ENCODE results near the gene PAX5.

PAX5 gene

GRCh38 chr9:36985769-36986467 lies 48.1 kb downstream of the PAX5 start:
- peak; percentile 10 for DNase-seq

DNA sequence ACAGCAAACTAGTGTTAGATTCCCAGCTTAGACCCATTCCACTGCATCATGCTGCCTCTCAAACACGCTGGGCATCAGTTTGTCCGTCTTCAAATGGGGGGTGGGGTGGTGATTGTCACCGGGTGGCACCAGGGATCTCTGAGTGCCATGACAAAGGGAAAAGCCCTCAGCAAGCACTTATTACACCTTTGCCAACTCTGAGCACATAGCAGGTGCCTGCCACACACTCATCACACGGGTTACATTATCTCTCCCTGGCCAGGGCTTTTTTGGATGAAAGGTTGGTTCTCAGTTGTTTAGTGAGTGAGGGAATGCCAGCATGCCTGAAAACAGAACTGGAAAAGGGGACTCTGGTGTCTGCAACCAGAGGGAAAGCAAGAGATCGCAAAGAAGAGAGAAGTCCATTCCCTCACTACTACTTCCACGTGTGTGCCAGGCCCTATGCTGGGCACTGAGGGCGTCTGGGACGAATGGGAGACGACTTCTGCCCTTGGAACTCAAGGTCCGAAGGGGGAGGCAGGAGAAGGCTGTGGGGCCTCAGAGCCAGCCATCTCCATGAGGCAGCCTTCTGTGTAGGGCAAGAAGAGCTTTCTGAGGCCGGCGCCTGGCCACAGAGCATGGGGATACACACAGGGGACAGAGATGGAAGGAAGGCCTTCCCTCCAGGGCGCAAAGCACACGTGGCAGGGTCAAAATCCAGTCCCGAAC lies 48.9 kb downstream of the PAX5 start:
- no peak for DNase-seq

DNA sequence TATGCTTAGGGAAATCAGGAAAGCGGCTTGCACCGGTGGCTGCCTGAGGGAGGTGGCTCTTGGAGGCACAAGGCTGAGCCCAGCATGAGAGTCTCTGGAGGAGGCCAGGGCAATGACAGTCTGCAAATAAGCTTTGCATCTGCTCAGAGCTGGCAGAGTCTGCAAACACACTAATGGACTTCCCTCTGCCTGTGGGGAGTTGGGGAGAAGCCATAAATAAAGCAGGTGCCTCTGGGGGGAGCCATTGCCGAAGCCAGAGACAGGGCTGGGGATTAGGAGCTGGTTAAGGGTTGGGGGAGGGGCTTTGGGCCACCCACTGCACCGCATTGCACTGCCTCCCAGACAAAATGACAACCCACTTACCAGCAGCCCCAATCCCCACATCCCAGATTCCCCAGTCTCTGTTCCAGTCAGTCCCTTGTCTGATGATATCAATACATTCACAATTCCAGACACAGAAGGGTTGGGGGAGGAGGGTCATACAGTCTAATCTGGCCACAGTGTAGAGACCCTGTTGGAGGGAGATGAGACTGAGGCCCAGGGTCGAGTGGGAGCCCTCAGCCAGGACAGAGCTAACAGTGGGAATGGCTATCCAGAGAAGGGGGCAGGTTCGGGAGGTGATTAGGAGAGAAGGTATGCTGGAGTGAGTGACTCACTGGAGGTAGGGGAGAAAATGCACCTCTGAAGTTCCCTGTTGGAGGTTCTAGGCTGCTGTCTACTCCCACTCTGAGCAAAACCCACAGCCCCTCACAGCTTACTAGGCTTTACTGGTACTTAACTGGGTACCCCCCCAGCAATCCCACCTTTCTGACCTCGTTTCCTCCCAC lies 53.7 kb downstream of the PAX5 start:
- peak; percentile 15 for DNase-seq

DNA sequence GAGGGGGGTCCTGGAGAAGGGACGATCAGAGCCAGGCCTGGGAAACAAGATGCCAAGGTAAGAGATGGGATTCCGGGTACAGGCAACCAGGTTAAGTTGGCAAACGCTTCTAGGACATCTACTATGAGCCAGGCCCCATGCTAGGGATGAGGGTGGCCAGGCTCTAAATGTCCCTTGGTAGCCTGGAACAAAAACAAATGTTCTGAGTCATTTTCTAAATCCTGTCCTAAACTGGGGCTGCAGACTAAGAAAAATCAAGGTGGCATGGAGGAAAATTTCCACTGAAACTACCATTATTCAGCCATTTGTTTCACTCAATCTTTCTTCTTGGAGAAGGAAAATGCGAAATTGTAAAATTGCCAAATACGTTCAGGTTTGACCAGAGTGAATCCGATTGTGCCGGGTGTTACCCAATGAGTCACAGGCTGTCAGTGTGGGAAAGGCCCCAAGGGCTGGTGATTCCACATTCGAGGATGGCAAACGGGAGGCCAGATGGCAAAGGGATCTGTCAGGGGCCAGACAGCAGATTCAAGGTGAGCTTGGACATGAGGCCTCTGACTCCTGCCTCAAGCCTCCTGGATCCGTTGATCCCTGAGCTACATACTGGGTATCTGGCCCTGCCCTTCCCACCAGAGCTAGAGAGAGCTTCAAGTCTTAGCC lies 57.6 kb downstream of the PAX5 start:
- no peak for DNase-seq

DNA sequence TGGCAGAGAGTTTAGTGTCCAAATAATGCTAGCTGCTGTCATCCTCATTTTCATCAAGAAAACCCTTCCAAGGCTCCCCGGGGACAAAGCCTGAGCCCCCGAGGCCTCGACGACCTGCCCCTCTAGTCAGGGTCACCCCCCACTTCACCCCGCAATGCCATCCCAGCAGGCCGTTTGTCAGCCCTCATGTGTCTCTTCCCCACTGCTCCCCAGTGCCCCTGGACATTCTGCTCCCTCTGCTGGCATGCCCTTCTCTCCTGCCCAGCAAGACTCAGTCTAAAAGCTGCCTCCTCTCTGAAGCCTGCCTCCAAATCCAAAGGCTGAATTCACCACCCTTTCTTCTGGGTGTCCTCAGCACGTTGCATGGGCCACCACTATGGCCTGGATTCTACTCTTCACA lies 59.3 kb downstream of the PAX5 start:
- no peak for DNase-seq

GRCh38 chr9:36971935-36972488 lies 62.1 kb downstream of the PAX5 start:
- no peak for DNase-seq

DNA sequence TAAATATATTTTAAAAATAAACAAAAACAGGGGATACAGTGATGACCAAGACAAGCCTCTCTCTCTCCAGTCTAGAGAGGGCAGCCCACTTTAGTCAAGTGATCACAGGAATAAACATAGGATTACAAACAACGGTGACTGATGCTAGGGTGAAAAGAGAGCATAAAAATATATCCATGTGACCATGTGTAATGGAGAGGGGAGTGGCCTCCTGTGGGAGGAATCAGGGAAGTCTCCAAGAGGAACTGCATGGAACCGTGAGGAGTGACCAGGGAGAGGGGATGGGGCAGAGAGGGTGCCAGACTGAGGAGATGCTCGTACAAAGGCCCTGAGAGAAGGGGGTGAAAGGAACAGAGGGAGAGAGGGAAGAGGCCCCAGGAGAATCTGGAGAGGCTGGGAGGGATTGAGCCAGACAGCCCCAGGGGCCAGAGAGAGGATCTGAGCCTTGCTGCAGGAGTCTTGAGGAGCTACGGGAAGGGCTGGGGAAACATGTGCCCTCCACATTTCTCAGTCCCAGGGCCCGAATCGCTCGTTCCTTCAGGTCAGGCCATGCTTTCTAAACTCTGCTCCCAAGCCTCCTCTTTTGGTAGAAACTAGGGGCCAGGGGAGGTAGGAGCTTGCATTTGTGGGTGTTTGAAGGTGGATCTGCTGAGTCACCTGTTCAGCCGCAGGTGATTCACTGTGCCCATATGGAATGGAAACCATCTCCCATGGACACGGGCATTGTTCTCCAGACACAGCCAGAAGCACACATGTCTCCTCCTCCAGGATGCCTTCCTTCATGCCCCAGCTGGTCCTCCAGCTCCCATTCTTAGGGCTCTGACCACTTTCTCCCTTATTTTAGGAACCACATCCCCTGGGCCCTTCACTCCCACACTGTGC lies 63.8 kb downstream of the PAX5 start:
- DNase-seq, result no peak

DNA sequence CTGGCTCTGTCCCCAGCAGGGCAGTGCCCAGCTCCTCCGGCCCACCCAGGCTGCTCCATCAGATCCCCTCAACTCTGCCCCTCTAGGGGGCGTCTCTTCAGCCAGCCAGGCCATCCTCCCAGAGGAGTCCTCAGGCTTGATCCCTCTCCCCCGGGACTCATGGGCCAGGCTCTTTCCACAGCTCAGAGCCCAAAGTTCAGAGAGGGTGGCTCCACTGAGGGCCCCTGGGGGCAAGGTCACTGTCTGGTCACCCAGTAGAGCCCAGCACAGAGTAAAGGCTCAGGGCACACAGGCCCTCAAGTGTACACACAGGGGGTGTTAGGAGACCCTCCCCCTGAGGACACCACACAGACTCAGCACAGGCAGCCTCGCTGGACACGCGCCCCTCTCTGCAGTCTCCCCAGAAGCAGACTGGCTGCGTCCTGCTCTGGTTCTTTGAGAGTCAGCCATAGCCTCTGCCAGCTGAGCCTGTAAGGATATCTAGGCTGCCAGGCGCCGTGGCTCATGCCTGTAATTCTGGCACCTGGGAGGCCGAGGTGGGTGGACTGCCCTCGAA lies 64.8 kb downstream of the PAX5 start:
- no peak for DNase-seq

- no peak for DNase-seq
Observed at GRCh38 chr9:36968574-36969215, 65.4 kb downstream of the PAX5 start.

DNA sequence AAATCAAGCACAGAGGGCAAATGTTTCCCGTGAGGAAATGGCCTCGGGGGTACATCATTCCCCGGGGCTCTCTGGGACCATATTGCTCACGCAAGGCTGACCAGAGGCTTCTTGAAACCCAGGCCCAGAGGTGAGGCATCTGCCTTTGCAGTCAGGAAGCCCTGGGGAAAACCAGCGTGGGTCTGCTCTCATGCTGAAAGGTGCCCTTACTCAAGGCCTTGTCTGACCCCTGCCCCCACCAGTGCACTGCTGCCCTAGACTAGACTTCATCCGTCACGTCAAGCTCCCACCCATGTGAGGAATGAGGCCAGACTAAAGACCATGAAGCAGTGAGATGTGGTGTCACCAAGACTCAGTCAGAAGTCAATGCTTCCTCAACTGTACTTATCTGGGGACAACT lies 66.1 kb downstream of the PAX5 start:
- no peak for DNase-seq

DNA sequence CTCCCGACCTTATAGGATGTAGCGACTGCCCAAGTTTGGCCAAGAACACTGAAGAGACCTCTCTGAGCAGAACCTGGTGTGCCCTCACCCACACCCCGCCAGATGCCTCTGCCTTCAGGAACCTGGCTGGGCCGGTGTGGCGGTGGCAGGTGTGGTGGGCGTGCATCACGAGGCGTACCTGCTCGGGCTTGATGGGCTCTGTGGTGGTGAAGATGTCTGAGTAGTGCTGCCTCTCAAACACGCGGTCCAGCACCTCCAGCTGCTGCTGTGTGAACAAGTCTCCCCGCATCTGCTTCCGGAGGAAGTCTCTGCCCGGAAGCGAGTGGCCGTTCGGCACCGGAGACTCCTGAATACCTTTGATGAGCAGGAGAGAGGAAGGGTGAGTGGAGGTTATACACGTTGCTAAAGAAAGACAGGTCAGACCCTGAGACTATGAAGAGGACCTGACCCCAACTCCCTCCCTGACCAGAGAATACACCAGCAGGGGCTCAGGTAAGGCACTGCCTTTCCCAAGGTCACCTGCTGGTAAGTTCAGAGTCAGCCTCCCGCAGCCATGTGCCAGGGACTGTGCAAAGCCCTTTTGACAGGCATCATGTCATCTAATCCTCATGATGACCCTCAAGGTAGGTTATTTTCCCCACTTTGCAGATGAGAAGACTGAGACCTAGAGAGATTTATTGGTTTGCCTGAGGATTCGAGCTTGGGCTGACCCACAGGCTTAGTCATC lies 67.5 kb downstream of the PAX5 start:
- DNase-seq, result no peak

GRCh38 chr9:36964791-36965190 lies 69.3 kb downstream of the PAX5 start:
- DNase-seq, result no peak

GRCh38 chr9:36963346-36963745 lies 70.7 kb downstream of the PAX5 start:
- DNase-seq, result no peak

GRCh38 chr9:36962691-36963090 lies 71.4 kb downstream of the PAX5 start:
- no peak for DNase-seq

DNA sequence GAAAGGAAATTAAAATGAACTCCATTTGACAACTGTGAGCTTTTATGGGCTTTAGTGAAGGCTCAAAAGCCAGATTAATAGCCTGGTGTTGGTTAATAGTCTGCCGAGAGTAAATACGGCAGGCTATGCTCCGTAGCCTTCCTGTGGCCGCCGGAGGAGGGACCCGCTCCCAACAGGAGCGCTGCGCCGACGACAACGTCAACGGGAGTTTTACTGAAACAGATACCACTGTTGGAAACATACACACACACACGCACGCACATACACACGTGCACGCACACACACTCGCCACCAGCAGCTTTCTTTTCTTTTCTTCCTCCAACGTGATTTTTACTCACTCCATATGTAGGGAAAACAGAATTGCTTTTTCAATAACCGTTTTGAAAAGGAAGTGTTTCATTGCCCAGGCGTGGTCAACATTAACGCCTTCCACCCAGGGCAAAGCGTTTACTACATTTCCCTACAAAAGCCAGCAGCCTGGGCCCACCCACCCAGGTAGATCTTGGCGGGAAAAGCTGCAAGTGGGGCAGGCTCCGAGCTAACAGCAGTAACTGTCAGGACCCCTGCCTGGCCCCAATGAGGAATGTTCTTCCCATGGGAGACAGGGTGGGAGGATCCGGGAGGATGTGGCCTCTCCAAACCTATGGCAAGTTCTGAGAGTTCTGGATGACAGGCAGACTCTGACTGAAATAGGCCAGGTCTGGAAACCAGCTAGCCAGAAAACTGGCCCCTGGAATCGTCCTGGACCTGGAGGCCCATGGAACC lies 72.3 kb downstream of the PAX5 start:
- no peak for DNase-seq

- no peak for DNase-seq
Observed at GRCh38 chr9:36961051-36961450, 73.0 kb downstream of the PAX5 start.

DNA sequence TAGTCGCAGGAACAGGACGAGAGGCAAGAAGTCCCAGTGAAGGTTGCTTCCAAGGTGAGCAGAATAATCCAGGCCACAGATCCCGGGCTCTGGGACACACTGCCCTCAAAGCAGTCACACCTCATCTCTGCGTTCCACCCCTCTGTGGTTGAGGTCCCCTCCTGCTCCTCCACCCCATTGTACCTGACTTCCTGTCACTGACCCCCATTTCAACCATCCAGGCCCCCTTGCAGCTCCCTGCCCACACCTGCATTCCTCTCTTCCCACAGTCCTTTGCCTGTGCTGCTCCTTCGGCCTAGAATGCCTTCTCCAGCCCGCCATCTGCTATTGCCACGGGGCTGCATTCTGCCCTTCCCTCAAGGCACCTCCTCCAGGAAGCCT lies 73.5 kb downstream of the PAX5 start:
- DNase-seq, result no peak

DNA sequence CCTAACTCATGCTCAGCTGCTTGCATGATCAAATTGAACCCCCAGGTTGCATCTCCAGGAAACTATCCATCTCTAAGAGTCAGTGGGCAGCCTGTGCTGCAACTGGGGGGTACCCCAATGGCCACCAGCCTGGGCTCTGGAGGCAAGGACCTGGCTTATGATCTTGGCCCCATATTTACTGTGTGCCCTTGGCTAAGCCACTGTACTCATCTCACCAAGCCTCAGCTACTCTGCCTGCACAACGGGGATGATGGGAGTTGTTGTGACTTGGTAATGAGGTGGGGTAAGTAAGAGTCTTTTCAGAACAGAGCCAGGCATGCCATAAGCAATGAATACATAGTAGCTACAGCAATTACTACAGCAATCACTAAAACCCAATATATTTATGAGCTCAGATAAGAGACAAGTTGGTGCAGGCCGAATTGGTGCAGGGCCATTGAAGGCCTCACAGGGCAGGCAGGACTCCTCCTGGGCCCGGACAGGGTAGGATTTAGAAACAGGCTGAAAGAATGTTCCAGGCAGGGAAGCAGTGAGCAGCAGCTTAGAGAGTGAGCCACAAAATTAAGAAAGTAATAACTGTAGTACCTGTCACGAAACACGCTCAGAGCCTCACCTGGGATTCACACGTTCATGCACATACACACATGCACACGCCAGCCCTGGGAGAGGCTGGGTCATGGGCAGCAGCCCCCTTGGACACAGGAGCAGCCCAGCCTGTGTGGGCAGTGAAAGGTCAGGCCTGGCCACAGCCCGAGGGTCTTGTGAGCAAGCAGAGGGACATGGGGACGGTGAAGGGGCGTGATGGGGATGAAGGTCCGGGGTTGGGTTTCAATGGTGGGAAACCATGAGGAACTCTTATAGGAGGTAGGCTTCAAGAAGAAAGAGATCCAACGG lies 74.1 kb downstream of the PAX5 start:
- DNase-seq, result no peak

- no peak for DNase-seq
Observed at GRCh38 chr9:36956908-36957307, 77.2 kb downstream of the PAX5 start.

All from hematopoietic multipotent progenitor cell treated with erythropoietin and hydrocortisone succinate and interleukin-3 and kit ligand, for 6 days (in vitro differentiated cells).